Measurements from ENCODE around the gene PIH1D1. TPM values are rescaled to one million over a fixed set of nuclear protein-coding genes. Genes with fewer than 3 reads are reported as not detected.

PIH1D1 gene
- total and polyA plus RNA-seq, 2 experiments from 2014 or later, result 103 to 164 TPM

GRCh38 chr19:49486710-49487276 lies 35.2 kb upstream of the PIH1D1 start:
- Mint-ChIP-seq H3K27ac (no peak overlapping the region), H3K4me1 (peaks cover 13% of the 10 kb centered on the region; the same call in 2 of the 3 replicates), H3K27me3 (ENCODE audit: insufficient read depth, low read depth, poor library complexity) (peaks cover 52% of the 10 kb centered on the region), H3K36me3 (ENCODE audit: low read depth) (peaks cover 45% of the 10 kb centered on the region), H3K9me3 (peaks cover 14% of the 10 kb centered on the region), H3K4me3 (peak overlapping the region; percentile 98)
- H3K36me3 ChIP-seq (ENCODE audit: insufficient read depth), result peaks cover 38% of the 10 kb centered on the region
- H3K4me1 ChIP-seq (ENCODE audit: insufficient read depth), result peaks cover 10% of the 10 kb centered on the region; the same call in 1 of the 2 replicates
- peaks cover 31% of the 10 kb centered on the region for H3K79me2 ChIP-seq (replicated peaks; ENCODE audit: insufficient read depth)
- peaks cover 45% of the 10 kb centered on the region for H3F3A ChIP-seq (replicated peaks; ENCODE audit: low read depth)
- no peak overlapping the region for H3K27ac ChIP-seq (ENCODE audit: low read depth)
- no peak overlapping the region for H3K4me3 ChIP-seq
- H3K4me2 ChIP-seq, result no peak overlapping the region
- H2AFZ ChIP-seq, result no peak overlapping the region
- DNase-seq (ENCODE audit: low spot score), result no peak
- no peaks in the 10 kb centered on the region for H3K9me2 ChIP-seq (ENCODE audit: insufficient read depth)
- peaks cover 23% of the 10 kb centered on the region for H4K20me1 ChIP-seq (replicated peaks; ENCODE audit: insufficient read depth)
- H3K27me3 ChIP-seq (ENCODE audit: insufficient read depth), result no peaks in the 10 kb centered on the region
- TF ChIP-seq CTCF (conservative IDR thresholded peaks at IDR 0.05; ENCODE audit: low read depth in 2 of 2) (no peak; a peak in 1 of 4 replicates), POLR2AphosphoS5 (IDR thresholded peaks at IDR 0.05; ENCODE audit: low read depth) (no peak), EZH2 (IDR thresholded peaks at IDR 0.05; ENCODE audit: low read depth, unreplicated experiment) (no peak), REST (IDR thresholded peaks at IDR 0.05; ENCODE audit: unreplicated experiment) (no peak), CREB1 (CRISPR knock-in tag; IDR thresholded peaks at IDR 0.05; ENCODE audit: low read depth) (no peak), JUNB (IDR thresholded peaks at IDR 0.05; ENCODE audit: unreplicated experiment) (no peak), STAT1 (IDR thresholded peaks at IDR 0.05; ENCODE audit: unreplicated experiment) (no peak), EZH2phosphoT487 (IDR thresholded peaks at IDR 0.05; ENCODE audit: unreplicated experiment) (no peak), ZNF462 (CRISPR knock-in tag; IDR thresholded peaks at IDR 0.05) (no peak), NANOG (IDR thresholded peaks at IDR 0.05; ENCODE audit: borderline replicate concordance) (no peak), ZNF114 (CRISPR knock-in tag; IDR thresholded peaks at IDR 0.05) (no peak), ZNF331 (CRISPR knock-in tag; IDR thresholded peaks at IDR 0.05; ENCODE audit: low read depth) (no peak), ETS1 (IDR thresholded peaks at IDR 0.05) (no peak)
- no peak for ATAC-seq

Measured in GM23338 (cell line).